CD4-positive, alpha-beta T cell (primary cell): ENCODE measurements around the gene CTXND1. TPM values are rescaled to one million over a fixed set of nuclear protein-coding genes. Genes with fewer than 3 reads are reported as not detected.

Experiments used
- ATAC-seq: fragments of 200-7000 bp; cut with Tn5 transposase; one replicate; pipeline ENCODE4 v1.10.0; 2022; ENCODE audit warnings: mild to moderate bottlenecking; ENCODE audit not compliant: poor library complexity
- CTCF ChIA-PET: fragments of 350-600 bp; sonication (Branson Sonifier 250); formaldehyde crosslinking; loops from one replicate; lab custom pipeline; 2021; ENCODE audit warnings: antibody characterized with exemption, inconsistent platforms; lab: Charles Lee
- POLR2A ChIA-PET: fragments of 350-600 bp; sonication (Branson Sonifier 250); formaldehyde crosslinking; loops from one replicate; lab custom pipeline; 2021; ENCODE audit warnings: antibody characterized with exemption, inconsistent platforms; lab: Charles Lee
- DNase-seq, 14 experiments: peaks; one replicate each; pipeline ENCODE4 v3.0.0-alpha.2; 2013 to 2020; ENCODE audit warnings: mixed read lengths in 2 of 14
- H3K27ac ChIP-seq, 2 donors: one replicate each; pipeline versions ENCODE4 v1.5.1 to v1.7.0; 2013; ENCODE audit warnings: low read length in 2 of 2, low read depth in 1 of 2, mild to moderate bottlenecking in 1 of 2
- H3K27me3 ChIP-seq, 2 experiments: 1 replicate in 1 of 2; 2 replicates in 1 of 2; pipeline versions ENCODE4 v1.6.1 to v1.7.0; 2013; ENCODE audit warnings: low read length in 2 of 2, control low read depth in 1 of 2, mild to moderate bottlenecking in 1 of 2, moderate library complexity in 1 of 2; ENCODE audit not compliant: insufficient read depth in 2 of 2, control insufficient read depth in 1 of 2
- H3K36me3 ChIP-seq: one replicate; pipeline ENCODE4 v1.6.1; 2013; ENCODE audit warnings: low read length, control low read depth; ENCODE audit not compliant: insufficient read depth
- H3K4me1 ChIP-seq: one replicate; pipeline ENCODE4 v1.6.1; 2013; ENCODE audit warnings: low read length, control low read depth; ENCODE audit not compliant: insufficient read depth
- H3K4me3 ChIP-seq: one replicate; pipeline ENCODE4 v1.5.1; 2013; ENCODE audit warnings: mild to moderate bottlenecking, low read length, moderate library complexity
- H3K9me3 ChIP-seq, 2 experiments: 1 replicate in 1 of 2; 2 replicates in 1 of 2; pipeline versions ENCODE4 v1.6.1 to v1.7.0; 2013; ENCODE audit warnings: low read length in 2 of 2, mild to moderate bottlenecking in 2 of 2, control low read depth in 1 of 2, moderate library complexity in 1 of 2; ENCODE audit not compliant: control insufficient read depth in 1 of 2, insufficient read depth in 1 of 2
- H3K27ac Mint-ChIP-seq: one replicate; pipeline ENCODE4 v1.8.0; 2020; ENCODE audit warnings: mixed read lengths
- H3K27me3 Mint-ChIP-seq: one replicate; pipeline ENCODE4 v1.8.0; 2021; ENCODE audit warnings: mixed read lengths
- H3K36me3 Mint-ChIP-seq: one replicate; pipeline ENCODE4 v1.8.0; 2021; ENCODE audit warnings: low read depth, mixed read lengths
- H3K4me1 Mint-ChIP-seq: one replicate; pipeline ENCODE4 v1.8.0; 2021; ENCODE audit warnings: low read depth, mixed read lengths
- H3K4me3 Mint-ChIP-seq: one replicate; pipeline ENCODE4 v1.8.0; 2020; ENCODE audit warnings: mild to moderate bottlenecking, mixed read lengths
- H3K9me3 Mint-ChIP-seq: one replicate; pipeline ENCODE4 v1.8.0; 2020; ENCODE audit warnings: mixed read lengths
- CTCF ChIP-seq: fragments of 200-600 bp; IDR thresholded peaks from one replicate; pipeline ENCODE4 v1.8.0; 2022; ENCODE audit warnings: antibody characterized with exemption, mild to moderate bottlenecking
- intact Hi-C, 2 experiments: fragments of 100-400 bp; cut with DNase I in 1 of 2; cut with micrococcal nuclease in 1 of 2; formaldehyde crosslinking; loops; one replicate each; pipeline versions ENCODE4 v1.15.1 to v1.9.0; 2023 to 2025; cut with DNase I, micrococcal nuclease
- total RNA-seq, 174 experiments: library from RNA in 2 of 174; stranded (reverse) in 2 of 174; gene quantifications; one replicate each; pipeline ENCODE4 v1.2.3 and lab custom pipeline; 2021 to 2026

Gene CTXND1
- total RNA-seq, 2 experiments from 2014 or later, result not detected

GRCh38 chr15:80214910-80215309 is 37.1 kb downstream of the CTXND1 start:
- no peak overlapping the region for H3K27ac ChIP-seq
- peaks cover 12% of the 10 kb centered on the region for H3K27me3 Mint-ChIP-seq
- ATAC-seq (no peak), DNase-seq (no peak)
- H3K4me1 Mint-ChIP-seq, result no peaks in the 10 kb centered on the region
- CTCF ChIA-PET, result no interaction called here
- no peak overlapping the region for H3K27ac Mint-ChIP-seq
- TF ChIP-seq CTCF, result no peak
- H3K9me3 ChIP-seq, result no peaks in the 10 kb centered on the region
- intact Hi-C loops, result no loop called here
- no peaks in the 10 kb centered on the region for H3K4me1 ChIP-seq
- no peaks in the 10 kb centered on the region for H3K36me3 Mint-ChIP-seq
- H3K36me3 ChIP-seq, result no peaks in the 10 kb centered on the region
- H3K4me3 Mint-ChIP-seq, result no peak overlapping the region
- H3K4me3 ChIP-seq, result no peak overlapping the region
- no peaks in the 10 kb centered on the region for H3K9me3 Mint-ChIP-seq
- peaks cover 6 to 18% of the 10 kb centered on the region in 2 experiments for H3K27me3 ChIP-seq
- POLR2A ChIA-PET, result no interaction called here

- no peaks in the 10 kb centered on the region for H3K4me1 ChIP-seq
- H3K4me3 Mint-ChIP-seq, result no peak overlapping the region
- H3K9me3 ChIP-seq, result no peaks in the 10 kb centered on the region
- H3K27me3 ChIP-seq, result peaks cover 6 to 15% of the 10 kb centered on the region in 2 experiments
- POLR2A ChIA-PET, result no interaction called here
- CTCF ChIA-PET, result no interaction called here
- ATAC-seq, result no peak
- H3K36me3 ChIP-seq, result no peaks in the 10 kb centered on the region
- TF ChIP-seq CTCF, result no peak
- intact Hi-C loops, result no loop called here
- no peak overlapping the region for H3K4me3 ChIP-seq
- H3K36me3 Mint-ChIP-seq, result no peaks in the 10 kb centered on the region
- no peak overlapping the region for H3K27ac Mint-ChIP-seq
- H3K9me3 Mint-ChIP-seq, result no peaks in the 10 kb centered on the region
- peaks cover 26% of the 10 kb centered on the region for H3K27me3 Mint-ChIP-seq
- DNase-seq, result no peak
- no peak overlapping the region for H3K27ac ChIP-seq
- H3K4me1 Mint-ChIP-seq, result no peaks in the 10 kb centered on the region
These were observed 40.0 kb downstream of the CTXND1 start for GRCh38 chr15:80211976-80212375.

GRCh38 chr15:80210611-80211573 is 41.1 kb downstream of the CTXND1 start:
- Mint-ChIP-seq H3K4me1 (no peaks in the 10 kb centered on the region), H3K4me3 (no peak overlapping the region), H3K36me3 (no peaks in the 10 kb centered on the region), H3K27ac (no peak overlapping the region), H3K9me3 (no peaks in the 10 kb centered on the region), H3K27me3 (peaks cover 32% of the 10 kb centered on the region)
- no peaks in the 10 kb centered on the region for H3K9me3 ChIP-seq
- H3K27ac ChIP-seq, result no peak overlapping the region
- no peaks in the 10 kb centered on the region for H3K4me1 ChIP-seq
- no peak for TF ChIP-seq CTCF
- CTCF ChIA-PET, result no interaction called here
- POLR2A ChIA-PET, result no interaction called here
- intact Hi-C loops, result no loop called here
- H3K27me3 ChIP-seq, result peaks cover 6 to 15% of the 10 kb centered on the region in 2 experiments
- no peak for DNase-seq
- no peak for ATAC-seq
- H3K36me3 ChIP-seq, result no peaks in the 10 kb centered on the region
- H3K4me3 ChIP-seq, result no peak overlapping the region
